ENCODE measurements around the gene LAMC3.

GRCh38 chr9:131068076-131068816 is 59.3 kb downstream of the LAMC3 start:
- TF ChIP-seq POLR2AphosphoS5 (IDR thresholded peaks at IDR 0.05; ENCODE audit: low read depth, low read length), result no peak
- no peak for TF ChIP-seq POLR2A (IDR thresholded peaks at IDR 0.05; ENCODE audit: low read depth, low read length)

Data from GM12892 (cell line).